Chondrocyte (in vitro differentiated cells): Measurements from ENCODE around the gene GPR152. TPM values are rescaled to one million over a fixed set of nuclear protein-coding genes. Genes with fewer than 3 reads are reported as not detected.
"Not testable (repeated sequence)": the region's sequence is repeated elsewhere in the genome, so short reads cannot be mapped to it uniquely, and the experiment has no call there.

Source experiments
- DNase-seq: peaks from one replicate; pipeline ENCODE4 v3.0.0; 2021; ENCODE audit warnings: mixed read lengths, low spot score
- H3K27ac Mint-ChIP-seq: one replicate; pipeline ENCODE4 v1.8.0; 2021; ENCODE audit warnings: mild to moderate bottlenecking, moderate library complexity, mixed read lengths; ENCODE audit not compliant: unreplicated experiment
- H3K27me3 Mint-ChIP-seq: 2 replicates; pipeline ENCODE4 v1.8.0; 2021; ENCODE audit warnings: low read depth, mixed read lengths
- H3K36me3 Mint-ChIP-seq: 2 replicates; pipeline ENCODE4 v1.8.0; 2021; ENCODE audit warnings: low read depth, mixed read lengths
- H3K4me1 Mint-ChIP-seq: 2 replicates; pipeline ENCODE4 v1.8.0; 2021; ENCODE audit warnings: low read depth, mild to moderate bottlenecking, mixed read lengths
- H3K4me3 Mint-ChIP-seq: one replicate; pipeline ENCODE4 v1.8.0; 2021; ENCODE audit warnings: mild to moderate bottlenecking, moderate library complexity, mixed read lengths; ENCODE audit not compliant: unreplicated experiment
- H3K9me3 Mint-ChIP-seq: 2 replicates; pipeline ENCODE4 v1.8.0; 2021; ENCODE audit warnings: low read depth, mixed read lengths
- total RNA-seq: library from RNA; stranded (reverse); gene quantifications from 3 replicates; pipeline ENCODE4 v1.2.1, GENCODE V29; 2021
- TF ChIP-seq, protein P1 (sequence below): fragments of 200-600 bp; sonication (generic); IDR thresholded peaks from 2 replicates; pipeline ENCODE4 v1.5.0; 2021; ENCODE audit warnings: antibody characterized with exemption, mild to moderate bottlenecking, moderate library complexity

Gene GPR152
- total RNA-seq, 1 donor from 2014 or later, result not detected

DNA sequence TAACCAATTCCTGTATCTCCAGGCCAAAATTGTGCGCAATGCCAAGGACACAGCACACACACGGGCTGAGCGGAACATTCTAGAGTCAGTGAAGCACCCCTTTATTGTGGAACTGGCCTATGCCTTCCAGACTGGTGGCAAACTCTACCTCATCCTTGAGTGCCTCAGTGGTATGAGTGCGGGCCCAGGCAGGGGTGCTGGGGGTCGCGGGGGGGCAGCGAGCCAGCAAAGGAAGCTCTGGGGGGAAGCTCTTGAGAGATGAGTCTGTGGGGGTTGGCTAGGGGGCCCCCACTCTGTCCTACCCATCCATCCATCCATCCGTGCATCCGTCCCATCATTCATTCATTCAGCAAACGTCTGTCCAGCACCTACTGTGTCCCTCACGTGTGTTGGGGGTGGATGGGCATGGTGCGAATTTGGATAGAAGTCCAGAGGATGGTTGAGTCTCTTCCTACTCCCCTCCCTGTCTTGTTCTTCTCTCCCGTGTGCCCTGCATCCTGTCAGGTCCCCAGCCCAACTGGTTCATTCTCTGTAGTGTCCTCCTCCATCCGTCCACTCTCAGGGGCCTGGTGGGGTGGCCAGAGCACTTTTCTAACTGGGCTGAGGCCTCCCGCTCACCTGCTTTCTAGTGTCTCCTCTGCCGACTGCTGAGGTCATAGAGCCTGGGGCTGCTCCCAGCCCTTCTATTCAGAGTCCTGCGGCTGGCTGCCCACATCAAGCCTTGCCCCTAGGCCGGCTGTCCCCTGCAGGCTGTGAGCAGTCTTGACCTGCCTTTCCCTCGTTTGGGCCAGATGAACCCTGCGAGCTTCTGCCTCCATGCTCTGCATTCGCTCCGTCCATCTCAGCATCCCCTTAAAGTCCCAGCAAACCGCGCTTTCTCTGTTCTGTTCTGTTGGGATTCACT is 20.9 kb downstream of the GPR152 start:
- peaks cover 20% of the 10 kb centered on the region for H3K4me1 Mint-ChIP-seq
- no peak for DNase-seq
- TF ChIP-seq, protein P1, sequence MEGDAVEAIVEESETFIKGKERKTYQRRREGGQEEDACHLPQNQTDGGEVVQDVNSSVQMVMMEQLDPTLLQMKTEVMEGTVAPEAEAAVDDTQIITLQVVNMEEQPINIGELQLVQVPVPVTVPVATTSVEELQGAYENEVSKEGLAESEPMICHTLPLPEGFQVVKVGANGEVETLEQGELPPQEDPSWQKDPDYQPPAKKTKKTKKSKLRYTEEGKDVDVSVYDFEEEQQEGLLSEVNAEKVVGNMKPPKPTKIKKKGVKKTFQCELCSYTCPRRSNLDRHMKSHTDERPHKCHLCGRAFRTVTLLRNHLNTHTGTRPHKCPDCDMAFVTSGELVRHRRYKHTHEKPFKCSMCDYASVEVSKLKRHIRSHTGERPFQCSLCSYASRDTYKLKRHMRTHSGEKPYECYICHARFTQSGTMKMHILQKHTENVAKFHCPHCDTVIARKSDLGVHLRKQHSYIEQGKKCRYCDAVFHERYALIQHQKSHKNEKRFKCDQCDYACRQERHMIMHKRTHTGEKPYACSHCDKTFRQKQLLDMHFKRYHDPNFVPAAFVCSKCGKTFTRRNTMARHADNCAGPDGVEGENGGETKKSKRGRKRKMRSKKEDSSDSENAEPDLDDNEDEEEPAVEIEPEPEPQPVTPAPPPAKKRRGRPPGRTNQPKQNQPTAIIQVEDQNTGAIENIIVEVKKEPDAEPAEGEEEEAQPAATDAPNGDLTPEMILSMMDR, result no peak
- H3K9me3 Mint-ChIP-seq, result no peaks in the 10 kb centered on the region
- no peak overlapping the region for H3K4me3 Mint-ChIP-seq
- H3K36me3 Mint-ChIP-seq, result peaks cover 2% of the 10 kb centered on the region
- H3K27ac Mint-ChIP-seq, result no peak overlapping the region
- no peaks in the 10 kb centered on the region for H3K27me3 Mint-ChIP-seq

DNA sequence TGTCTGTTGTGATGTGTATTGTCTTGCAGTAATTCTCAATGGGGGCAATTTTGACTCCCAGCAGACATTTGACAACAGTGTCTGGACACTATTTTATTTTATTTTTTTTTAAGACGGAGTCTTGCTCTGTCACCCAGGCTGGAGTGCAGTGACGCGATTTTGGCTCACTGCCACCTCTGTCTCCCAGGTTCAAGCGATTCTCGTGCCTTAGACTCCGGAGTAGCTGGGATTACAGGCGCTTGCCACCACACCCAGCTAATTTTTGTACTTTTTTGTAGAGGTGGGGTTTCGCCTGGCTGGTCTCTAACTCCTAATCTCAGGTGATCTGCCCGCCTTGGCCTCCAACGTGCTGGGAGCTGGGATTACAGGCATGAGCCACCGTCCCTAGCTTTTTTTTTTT is 22.8 kb downstream of the GPR152 start:
- TF ChIP-seq, protein P1, result no peak
- H3K4me3 Mint-ChIP-seq, result peak overlapping the region; percentile 90
- DNase-seq, result no peak
- H3K4me1 Mint-ChIP-seq, result peaks cover 17% of the 10 kb centered on the region
- peaks cover 2% of the 10 kb centered on the region for H3K36me3 Mint-ChIP-seq
- H3K27ac Mint-ChIP-seq, result no peak overlapping the region
- no peaks in the 10 kb centered on the region for H3K27me3 Mint-ChIP-seq
- H3K9me3 Mint-ChIP-seq, result no peaks in the 10 kb centered on the region

DNA sequence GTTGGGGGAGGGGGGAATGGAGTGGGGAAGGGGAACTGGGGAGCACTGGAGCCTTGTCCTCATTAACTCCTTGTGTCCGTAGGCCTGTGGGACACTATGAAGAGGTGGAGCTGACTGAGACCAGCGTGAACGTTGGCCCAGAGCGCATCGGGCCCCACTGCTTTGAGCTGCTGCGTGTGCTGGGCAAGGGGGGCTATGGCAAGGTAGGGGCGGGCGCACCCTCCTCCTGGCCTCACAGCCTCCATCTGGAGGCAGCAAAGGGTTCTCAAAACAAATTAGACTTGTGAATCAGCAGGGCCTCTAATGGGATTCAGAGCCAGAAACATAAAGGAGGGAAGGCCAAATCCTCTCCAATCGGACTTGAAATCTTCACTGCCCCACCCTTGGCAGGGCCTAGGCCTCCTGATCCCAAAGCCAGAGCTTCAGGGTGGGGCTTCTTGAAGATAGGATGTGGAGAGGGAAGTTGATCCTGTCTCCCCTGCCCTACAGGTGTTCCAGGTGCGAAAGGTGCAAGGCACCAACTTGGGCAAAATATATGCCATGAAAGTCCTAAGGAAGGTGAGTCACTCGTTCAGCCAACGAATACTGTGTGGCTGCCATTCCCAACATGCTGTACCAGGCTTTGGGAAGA is 23.4 kb downstream of the GPR152 start:
- Mint-ChIP-seq H3K4me3 (peak overlapping the region; percentile 90), H3K4me1 (peaks cover 17% of the 10 kb centered on the region), H3K27me3 (no peaks in the 10 kb centered on the region), H3K27ac (peak overlapping the region; percentile 95), H3K9me3 (no peaks in the 10 kb centered on the region), H3K36me3 (peaks cover 2% of the 10 kb centered on the region)
- DNase-seq, result no peak
- TF ChIP-seq, protein P1, result no peak

DNA sequence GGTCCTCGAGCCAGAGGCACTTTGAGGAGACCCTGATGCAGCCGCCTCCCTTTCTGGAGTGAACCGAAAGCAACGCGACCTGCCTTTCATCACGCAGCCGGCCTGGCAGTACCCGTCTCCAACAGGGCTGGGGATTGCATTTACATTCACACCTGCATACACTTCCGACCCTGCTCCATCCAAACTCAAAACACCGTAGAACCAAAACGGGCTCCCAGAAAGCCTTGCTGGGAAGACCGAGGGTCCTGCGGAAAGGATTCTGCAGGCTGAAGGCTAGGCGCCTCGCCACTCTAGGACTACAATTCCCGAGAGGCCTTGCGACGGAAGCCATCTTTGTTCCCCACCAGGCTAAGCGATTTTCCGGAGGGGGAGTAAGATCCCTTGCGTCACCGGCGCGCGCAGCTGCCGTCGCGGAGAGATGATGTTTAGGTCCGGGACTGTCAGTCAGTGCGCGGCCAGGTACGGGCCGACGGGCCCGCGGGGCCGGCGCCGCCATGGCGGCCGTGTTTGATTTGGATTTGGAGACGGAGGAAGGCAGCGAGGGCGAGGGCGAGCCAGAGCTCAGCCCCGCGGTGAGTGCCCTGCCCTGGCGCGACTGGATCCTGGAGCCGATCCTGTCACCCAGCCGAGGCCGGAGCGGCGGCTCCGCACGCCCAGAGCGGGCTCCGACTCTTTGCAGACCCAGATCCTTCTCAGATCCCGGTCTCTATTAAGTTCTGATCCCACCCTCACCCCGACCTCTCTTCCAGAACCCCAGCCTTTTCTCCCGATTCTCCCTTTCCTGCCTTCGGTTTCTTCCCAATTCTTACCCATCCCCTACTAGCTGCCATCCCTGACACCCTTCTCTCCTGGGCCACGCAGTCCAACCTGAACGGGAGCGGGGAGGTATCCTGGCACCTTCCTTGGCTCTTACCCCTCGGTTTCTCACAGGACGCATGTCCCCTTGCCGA is 24.2 kb downstream of the GPR152 start, which contains the start of gene RPS6KB2:
Gene RPS6KB2, plus strand, starts transcription at position 443 of the 950 bp plus-strand sequence. Its CDS starts 52 bp downstream, at position 495.
- DNase-seq, result peak; percentile 98
- Mint-ChIP-seq H3K4me1 (peaks cover 17% of the 10 kb centered on the region), H3K4me3 (peak within 1 kb of the TSS; percentile 90), H3K9me3 (no peaks in the 10 kb centered on the region), H3K36me3 (peaks cover 2% of the 10 kb centered on the region), H3K27ac (peak within 1 kb of the TSS; percentile 95), H3K27me3 (no peaks in the 10 kb centered on the region)
- TF ChIP-seq, protein P1, result no peak

DNA sequence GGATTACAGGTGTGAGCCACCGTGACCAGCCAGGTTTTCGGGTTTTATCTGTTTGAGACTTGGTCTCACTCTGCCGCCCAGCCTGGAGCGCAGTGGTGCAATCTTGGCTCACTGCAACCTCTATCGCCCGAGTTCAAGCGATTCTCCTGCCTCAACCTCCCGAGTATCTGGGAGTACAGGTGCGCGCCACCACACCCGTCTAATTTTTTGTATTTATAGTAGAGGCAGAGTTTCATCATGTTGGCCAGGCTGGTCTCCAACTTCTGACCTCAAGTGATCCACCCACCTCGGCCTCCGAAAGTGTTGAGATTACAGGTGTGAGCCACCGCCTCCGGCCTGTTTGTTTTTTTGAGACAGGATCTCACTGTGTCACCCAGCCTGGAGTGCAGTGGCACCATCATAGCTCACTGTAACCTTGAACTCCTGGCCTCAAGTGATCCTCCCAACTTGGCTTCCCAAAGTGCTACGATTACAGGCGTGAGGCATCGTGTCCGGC is 25.1 kb downstream of the GPR152 start:
- not testable (repeated sequence) for H3K36me3 Mint-ChIP-seq, H3K27me3 Mint-ChIP-seq, DNase-seq, H3K9me3 Mint-ChIP-seq
- peak overlapping the region; percentile 90 for H3K4me3 Mint-ChIP-seq
- H3K27ac Mint-ChIP-seq, result peak overlapping the region; percentile 95
- peaks cover 17% of the 10 kb centered on the region for H3K4me1 Mint-ChIP-seq
